ENCODE data around the gene CCL14.

- TF ChIP-seq, protein P1, sequence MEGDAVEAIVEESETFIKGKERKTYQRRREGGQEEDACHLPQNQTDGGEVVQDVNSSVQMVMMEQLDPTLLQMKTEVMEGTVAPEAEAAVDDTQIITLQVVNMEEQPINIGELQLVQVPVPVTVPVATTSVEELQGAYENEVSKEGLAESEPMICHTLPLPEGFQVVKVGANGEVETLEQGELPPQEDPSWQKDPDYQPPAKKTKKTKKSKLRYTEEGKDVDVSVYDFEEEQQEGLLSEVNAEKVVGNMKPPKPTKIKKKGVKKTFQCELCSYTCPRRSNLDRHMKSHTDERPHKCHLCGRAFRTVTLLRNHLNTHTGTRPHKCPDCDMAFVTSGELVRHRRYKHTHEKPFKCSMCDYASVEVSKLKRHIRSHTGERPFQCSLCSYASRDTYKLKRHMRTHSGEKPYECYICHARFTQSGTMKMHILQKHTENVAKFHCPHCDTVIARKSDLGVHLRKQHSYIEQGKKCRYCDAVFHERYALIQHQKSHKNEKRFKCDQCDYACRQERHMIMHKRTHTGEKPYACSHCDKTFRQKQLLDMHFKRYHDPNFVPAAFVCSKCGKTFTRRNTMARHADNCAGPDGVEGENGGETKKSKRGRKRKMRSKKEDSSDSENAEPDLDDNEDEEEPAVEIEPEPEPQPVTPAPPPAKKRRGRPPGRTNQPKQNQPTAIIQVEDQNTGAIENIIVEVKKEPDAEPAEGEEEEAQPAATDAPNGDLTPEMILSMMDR (conservative IDR thresholded peaks at IDR 0.05 in 1 of 2, IDR thresholded peaks at IDR 0.05 in 1 of 2; ENCODE audit: low read depth in 1 of 2, low read length in 2 of 2), result no peak
- no peak for TF ChIP-seq EZH2 (IDR thresholded peaks at IDR 0.05; ENCODE audit: low read length, missing control alignments)
These were observed 18.1 kb upstream of the CCL14 start for GRCh38 chr17:36004594-36005108.

Measured in fibroblast of lung (primary cell).